GM13977 (cell line): ENCODE measurements around the gene PRDM7.
"Not testable (repeated sequence)": the region's sequence is repeated elsewhere in the genome, so short reads cannot be mapped to it uniquely, and the experiment has no call there.

Experiments used
- DNase-seq: peaks from one replicate; pipeline ENCODE4 v3.0.0; 2012; ENCODE audit warnings: low spot score
- CTCF ChIP-seq: IDR thresholded peaks from 2 replicates; pipeline ENCODE4 v1.5.1; 2012; ENCODE audit warnings: mild to moderate bottlenecking, control low read depth; ENCODE audit not compliant: insufficient read depth; ENCODE audit errors: extremely low read depth, missing control alignments
- in situ Hi-C: fragments of 300-500 bp; cut with MboI; formaldehyde crosslinking; loops from one replicate; pipeline ENCODE4 v1.12.0; 2022; ENCODE audit warnings: low sequenced_read_pairs, low pct_unique_long_range_greater_than_20kb, mixed read lengths, inconsistent platforms; ENCODE audit not compliant: unreplicated experiment

Gene PRDM7

GRCh38 chr16:90070440-90070839 is 6.7 kb downstream of the PRDM7 start:
- DNase-seq: no peak
- no peak for TF ChIP-seq CTCF
- in situ Hi-C loops: no loop called here

GRCh38 chr16:90061437-90061836 is 15.7 kb downstream of the PRDM7 start:
- in situ Hi-C loops: no loop called here
- TF ChIP-seq CTCF: no peak
- no peak for DNase-seq

- peak; percentile 34 for DNase-seq
- in situ Hi-C loops: no loop called here
- TF ChIP-seq CTCF: no peak
Observed at GRCh38 chr16:90057738-90058173, 19.4 kb downstream of the PRDM7 start.

GRCh38 chr16:90056521-90056920 is 20.6 kb downstream of the PRDM7 start:
- in situ Hi-C loops: not testable (repeated sequence)

GRCh38 chr16:90055371-90055770 is 21.8 kb downstream of the PRDM7 start:
- in situ Hi-C loops: no loop called here
- TF ChIP-seq CTCF: no peak
- no peak for DNase-seq

More at GRCh38 chr16:90056521-90056920, 20.6 kb downstream of the PRDM7 start:
- not testable (repeated sequence) for DNase-seq

- TF ChIP-seq CTCF: no peak
- DNase-seq: no peak
- in situ Hi-C loops: no loop called here
Observed at GRCh38 chr16:90054554-90054953, 22.6 kb downstream of the PRDM7 start.

- no peak for TF ChIP-seq CTCF
- no peak for DNase-seq
- in situ Hi-C loops: no loop called here
Observed at GRCh38 chr16:90053902-90054500, 23.1 kb downstream of the PRDM7 start.
